ENCODE measurements around the gene RTL10.

The RTL10 gene

DNA sequence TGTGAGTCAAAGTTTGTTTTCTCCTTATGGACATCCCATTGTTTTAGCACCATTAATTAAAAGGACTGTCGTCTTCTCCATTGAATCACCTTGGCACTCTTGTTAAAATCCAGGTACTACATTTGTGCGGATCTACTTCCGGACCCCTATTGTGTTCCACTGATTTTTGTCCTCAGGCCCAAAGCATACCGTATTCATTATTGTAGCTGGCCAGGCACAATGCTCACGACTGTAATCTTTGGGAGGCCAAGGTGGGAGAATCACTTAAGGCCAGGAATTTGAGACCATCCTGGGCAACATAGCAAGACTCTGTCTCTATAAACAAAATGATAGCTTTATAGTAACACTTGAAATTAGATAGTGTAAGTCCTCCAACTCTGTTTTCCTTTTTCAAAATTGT, 8.9 kb upstream of the RTL10 start:
- no peak for DNase-seq (ENCODE audit: low read depth)

GRCh38 chr22:19862619-19863246, 8.1 kb upstream of the RTL10 start:
- DNase-seq (ENCODE audit: low read depth) = no peak

GRCh38 chr22:19859861-19860510, 5.3 kb upstream of the RTL10 start:
- no peak for DNase-seq (ENCODE audit: low read depth)

DNA sequence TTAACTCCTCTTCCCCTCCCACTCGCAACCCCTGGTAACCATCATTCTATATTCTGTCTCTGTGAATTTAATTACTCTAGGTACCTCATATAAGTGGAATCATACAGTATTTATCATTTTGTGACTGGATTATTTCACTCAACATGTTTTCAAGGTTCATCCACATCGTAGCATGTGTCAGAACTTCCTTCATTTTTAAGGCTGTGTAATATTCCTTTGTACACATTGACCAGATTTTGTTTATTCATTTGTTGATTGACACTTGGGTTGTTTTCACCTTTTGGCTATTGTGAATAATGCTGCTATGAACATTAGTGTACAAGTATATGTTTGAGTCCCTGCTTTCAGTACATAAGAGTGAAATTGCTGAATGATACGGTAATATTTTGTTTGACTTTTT, 2.7 kb upstream of the RTL10 start:
- DNase-seq (ENCODE audit: low read depth) = no peak

DNA sequence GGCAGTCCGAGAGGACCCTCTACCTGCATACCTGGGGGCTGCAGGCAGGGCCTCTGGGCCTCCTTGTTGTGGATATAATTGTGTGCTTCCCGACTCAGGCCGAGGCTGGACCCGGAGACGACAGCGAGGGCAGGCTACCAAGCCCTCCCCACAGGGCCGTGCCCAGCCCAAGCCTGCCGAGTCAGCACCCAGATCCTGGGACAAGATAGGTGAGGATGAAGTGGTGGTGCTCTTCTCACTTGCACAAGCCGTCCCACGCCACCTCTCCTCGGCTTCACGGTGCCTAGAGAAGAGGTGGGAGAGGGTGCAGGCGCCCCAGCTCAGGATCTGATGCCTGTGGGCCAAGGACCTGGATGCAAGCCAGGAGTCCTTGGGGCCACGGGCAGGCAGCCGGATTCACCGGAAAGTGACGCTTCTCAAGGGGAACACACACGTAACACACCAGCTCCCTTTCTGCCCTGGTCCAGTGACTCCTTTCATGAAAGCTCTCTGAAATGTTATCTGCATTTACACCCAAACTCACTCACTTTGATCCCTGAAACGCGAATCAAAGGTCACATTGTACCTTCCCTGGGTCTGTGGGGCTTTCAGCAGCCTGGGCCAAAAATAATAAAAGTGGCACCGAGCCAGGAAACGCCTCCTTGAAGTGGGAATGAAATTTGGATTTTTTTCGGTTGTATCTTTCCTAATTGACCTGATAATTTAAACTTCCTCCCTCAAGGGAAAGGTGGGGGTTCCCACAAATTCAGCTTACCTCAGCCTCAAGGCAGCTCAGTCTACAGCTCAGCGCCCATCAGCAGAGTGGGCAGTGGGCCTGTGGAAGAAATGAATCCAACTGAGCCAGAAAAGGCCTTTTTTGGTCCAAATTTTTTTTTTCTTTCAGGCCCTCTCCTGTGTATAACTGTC, 1.1 kb upstream of the RTL10 start:
- DNase-seq (ENCODE audit: low read depth) = no peak

DNA sequence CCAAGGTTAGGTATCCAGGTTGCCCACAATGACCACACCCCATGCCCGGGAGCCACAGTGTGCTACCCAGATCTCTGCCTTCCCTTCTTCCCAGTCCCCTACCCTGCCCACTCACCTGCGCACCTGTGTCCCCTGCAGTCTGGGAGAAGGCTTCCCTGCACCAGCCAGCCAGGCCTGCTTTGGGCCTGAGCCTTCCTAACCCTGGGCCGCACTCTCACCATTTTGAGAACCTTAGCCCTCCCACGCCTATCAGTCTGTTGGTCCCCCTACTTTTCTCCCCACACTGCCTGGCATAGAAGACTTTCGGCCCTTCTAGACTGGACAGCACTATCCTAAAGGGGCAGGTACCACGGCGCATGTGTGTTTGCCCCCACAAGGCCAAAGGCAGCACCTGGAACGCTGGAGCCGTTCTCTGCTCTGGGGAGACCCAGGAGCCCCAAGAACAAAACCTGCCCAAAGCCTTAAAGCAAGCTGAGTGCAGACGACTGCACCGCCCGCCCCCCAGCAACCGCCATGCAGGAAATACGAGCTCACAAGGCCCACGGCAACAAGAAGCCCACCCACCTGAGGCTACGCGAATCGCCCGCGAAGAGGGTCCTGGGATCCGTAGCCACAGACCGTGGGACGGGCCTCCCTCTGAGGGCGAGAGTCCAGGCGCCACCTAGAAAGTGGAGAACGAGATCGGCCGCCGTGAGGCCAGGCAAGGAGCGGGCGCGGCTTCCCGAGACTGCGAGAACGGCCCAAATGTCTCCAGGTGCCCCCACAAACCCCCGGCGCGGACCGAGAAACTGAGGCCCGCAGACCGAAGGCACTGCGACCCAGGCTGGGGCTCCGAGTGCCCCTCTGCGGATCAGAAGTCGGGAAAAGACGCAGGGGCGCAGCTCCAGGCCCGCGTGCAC, 546 bp downstream of the RTL10 start:
- no peak for DNase-seq (ENCODE audit: low read depth)

- no peak for DNase-seq (ENCODE audit: low read depth)
Measured at GRCh38 chr22:19853058-19853878, 1.4 kb downstream of the RTL10 start.

DNA sequence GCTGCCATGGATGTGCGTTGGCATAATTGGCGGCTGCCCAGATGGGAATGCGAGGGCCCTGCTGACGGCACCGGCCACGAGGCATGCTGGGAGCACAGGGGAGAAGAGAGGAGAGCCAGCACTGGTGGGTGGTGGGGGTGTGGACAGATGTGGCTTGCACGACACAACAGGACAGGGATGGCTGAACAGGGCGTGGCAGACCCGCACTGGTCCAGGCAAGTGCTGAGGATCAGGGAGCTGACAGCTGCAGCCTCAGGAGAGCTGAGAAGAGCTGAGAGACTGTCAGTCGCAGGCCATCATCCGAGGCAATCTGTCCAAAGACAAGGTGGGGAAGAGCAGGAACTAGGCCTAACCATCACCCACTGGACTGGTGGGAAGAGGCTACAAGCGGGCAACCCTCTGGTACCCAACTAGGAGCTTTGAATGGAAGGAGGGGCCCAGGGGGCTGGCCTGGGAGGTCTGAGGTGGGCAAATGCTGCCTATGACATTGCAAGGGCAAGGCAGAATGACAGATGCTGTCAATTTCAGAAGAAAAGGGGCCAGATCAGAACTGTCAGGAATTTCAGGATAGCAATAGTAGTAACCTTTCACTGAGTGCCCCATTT, 2.4 kb downstream of the RTL10 start:
- no peak for DNase-seq (ENCODE audit: low read depth)

- DNase-seq (ENCODE audit: low read depth) = no peak
Measured at GRCh38 chr22:19851291-19852176, 3.1 kb downstream of the RTL10 start.

- DNase-seq (ENCODE audit: low read depth) = no peak
Measured at GRCh38 chr22:19850763-19851109, 3.9 kb downstream of the RTL10 start.

GRCh38 chr22:19849835-19850762, 4.6 kb downstream of the RTL10 start:
- DNase-seq (ENCODE audit: low read depth) = no peak

DNA sequence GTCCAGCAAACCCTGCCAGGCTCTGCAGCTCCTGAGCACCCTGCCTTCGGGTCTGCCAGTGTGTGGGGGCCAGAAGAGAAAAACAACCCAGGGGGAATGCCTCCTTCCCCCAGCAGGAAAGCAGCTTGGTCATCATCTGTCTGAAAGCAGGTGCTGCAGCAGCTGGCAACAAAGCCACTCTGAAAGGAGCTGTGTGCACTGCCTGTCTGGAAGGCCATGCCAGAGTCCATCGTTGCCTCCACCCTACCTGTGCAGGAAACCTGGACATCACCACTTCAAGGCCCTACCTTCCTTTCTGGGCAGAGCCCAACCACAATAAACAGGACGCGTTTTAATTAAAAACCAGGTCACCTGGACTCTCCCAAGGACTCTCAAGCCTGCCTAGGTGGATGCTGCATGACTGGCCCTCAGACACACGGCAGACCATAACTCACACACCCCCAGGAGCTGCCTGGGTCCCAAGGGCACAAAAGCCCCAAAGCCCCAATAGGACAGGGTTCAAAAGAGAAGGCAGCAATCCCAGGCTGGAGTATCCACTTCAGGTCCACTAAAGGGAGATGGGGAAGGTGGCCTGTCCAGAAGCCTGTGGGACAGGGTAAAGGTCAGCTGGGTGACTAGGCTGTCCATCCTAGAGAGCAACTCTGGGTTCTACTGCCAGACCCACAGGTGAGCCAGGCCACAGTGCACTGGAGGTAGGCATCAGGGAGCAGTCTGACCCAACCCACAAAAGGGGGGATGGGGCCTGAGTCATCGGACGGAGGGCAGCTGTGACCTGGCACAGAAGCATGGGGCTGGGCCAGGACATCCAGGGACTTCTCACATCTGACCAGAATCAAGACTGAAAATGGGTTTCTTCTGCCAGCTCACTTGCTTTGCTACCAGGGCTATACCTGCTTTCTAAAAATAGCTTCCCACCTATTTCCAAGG, 6.1 kb downstream of the RTL10 start:
- DNase-seq (ENCODE audit: low read depth) = no peak

DNA sequence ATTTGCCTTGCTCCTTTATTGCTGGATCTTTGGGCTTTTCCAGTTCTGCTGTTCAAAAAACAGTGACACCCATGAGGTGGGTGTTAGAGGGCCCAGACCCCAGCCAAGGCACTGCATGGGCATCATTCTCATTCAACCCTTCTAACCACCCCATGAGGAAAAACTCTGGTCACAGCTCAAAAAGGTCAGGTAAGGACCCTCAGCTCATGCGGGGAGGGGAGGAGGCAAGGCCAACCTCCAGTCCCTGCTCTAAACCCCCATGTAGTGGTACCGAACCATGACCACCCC, 7.4 kb downstream of the RTL10 start:
- no peak for DNase-seq (ENCODE audit: low read depth)

GRCh38 chr22:19846620-19847344, 7.9 kb downstream of the RTL10 start:
- no peak for DNase-seq (ENCODE audit: low read depth)

- DNase-seq (ENCODE audit: low read depth) = no peak
Measured at GRCh38 chr22:19845054-19845722, 9.5 kb downstream of the RTL10 start.

- DNase-seq (ENCODE audit: low read depth) = no peak
Measured at GRCh38 chr22:19844377-19845053, 10.2 kb downstream of the RTL10 start.

Measured in non-pigmented ciliary epithelial cell (primary cell).